CD8-positive, alpha-beta memory T cell (primary cell): ENCODE results near the gene CEP104. TPM values are rescaled to one million over a fixed set of nuclear protein-coding genes. Genes with fewer than 3 reads are reported as not detected.

Experiments
- CTCF ChIA-PET: fragments of 350-600 bp; sonication (Branson Sonifier 250); formaldehyde crosslinking; loops from one replicate; lab custom pipeline; 2021; ENCODE audit warnings: antibody characterized with exemption; lab: Charles Lee
- POLR2A ChIA-PET: fragments of 350-600 bp; sonication (Branson Sonifier 250); formaldehyde crosslinking; loops from one replicate; lab custom pipeline; 2021; ENCODE audit warnings: antibody characterized with exemption; lab: Charles Lee
- DNase-seq, 5 donors: peaks; one replicate each; pipeline versions ENCODE4 v3.0.0 to v3.0.0-alpha.2; 2020 to 2022; ENCODE audit warnings: mixed read lengths in 1 of 5
- H3K27ac ChIP-seq: one replicate; pipeline ENCODE4 v1.7.0; 2013; ENCODE audit warnings: low read depth, mild to moderate bottlenecking, low read length, moderate library complexity
- H3K27me3 ChIP-seq: 2 replicates; pipeline ENCODE4 v1.7.0; 2013; ENCODE audit warnings: low read length, mild to moderate bottlenecking; ENCODE audit not compliant: insufficient read depth, poor library complexity, severe bottlenecking
- H3K36me3 ChIP-seq: 2 replicates; pipeline ENCODE4 v1.7.0; 2013; ENCODE audit warnings: mild to moderate bottlenecking, low read length, moderate library complexity; ENCODE audit not compliant: insufficient read depth
- H3K4me1 ChIP-seq: 2 replicates; pipeline ENCODE4 v1.7.0; 2013; ENCODE audit warnings: mild to moderate bottlenecking, low read length, moderate library complexity; ENCODE audit not compliant: insufficient read depth
- H3K4me3 ChIP-seq: 2 replicates; pipeline ENCODE4 v1.7.0; 2013; ENCODE audit warnings: mild to moderate bottlenecking, low read length
- H3K9me3 ChIP-seq: 2 replicates; pipeline ENCODE4 v1.7.0; 2013; ENCODE audit warnings: mild to moderate bottlenecking, low read length
- H3K27ac Mint-ChIP-seq, 8 donors: one replicate each; pipeline ENCODE4 v1.8.0; 2020 to 2021; ENCODE audit warnings: mixed read lengths in 8 of 8, mild to moderate bottlenecking in 6 of 8, inconsistent platforms in 3 of 8, moderate library complexity in 3 of 8
- H3K27me3 Mint-ChIP-seq, 2 donors: one replicate each; pipeline ENCODE4 v1.8.0; 2020 to 2021; ENCODE audit warnings: mixed read lengths in 2 of 2, mild to moderate bottlenecking in 1 of 2, moderate library complexity in 1 of 2
- H3K36me3 Mint-ChIP-seq, 3 donors: one replicate each; pipeline ENCODE4 v1.8.0; 2020 to 2021; ENCODE audit warnings: mixed read lengths in 3 of 3, inconsistent platforms in 1 of 3, mild to moderate bottlenecking in 1 of 3
- H3K4me1 Mint-ChIP-seq, 3 donors: one replicate each; pipeline ENCODE4 v1.8.0; 2020 to 2021; ENCODE audit warnings: mixed read lengths in 3 of 3, inconsistent platforms in 1 of 3, mild to moderate bottlenecking in 1 of 3
- H3K4me3 Mint-ChIP-seq, 7 donors: one replicate each; pipeline ENCODE4 v1.8.0; 2020 to 2021; ENCODE audit warnings: mixed read lengths in 7 of 7, mild to moderate bottlenecking in 6 of 7, moderate library complexity in 4 of 7, inconsistent platforms in 2 of 7
- H3K9me3 Mint-ChIP-seq, 5 donors: one replicate each; pipeline ENCODE4 v1.8.0; 2020 to 2022; ENCODE audit warnings: mixed read lengths in 5 of 5, mild to moderate bottlenecking in 3 of 5, moderate library complexity in 2 of 5, inconsistent platforms in 1 of 5
- polyA plus RNA-seq: library from polyadenylated mRNA; unstranded; fragments of 300-500 nt; fragmentation: Illumina TruSeq; gene quantifications from one replicate; pipeline ENCODE4 v1.2.3, GENCODE V29; 2021
- total RNA-seq, 2 experiments: library from RNA; stranded (reverse); gene quantifications; one replicate each; pipeline ENCODE4 v1.2.3, GENCODE V29; 2021

CEP104 gene
- total and polyA plus RNA-seq, 3 experiments from 2014 or later: 29.4 to 47.0 (median 45.0) TPM

- peaks cover 4% of the 10 kb centered on the region for H3K9me3 ChIP-seq
- Mint-ChIP-seq H3K4me3 (peak overlapping the region in 1 of 7 donors; percentile 24), H3K9me3 (peaks cover under 1 to 6% (median 3%) of the 10 kb centered on the region in 5 donors), H3K27ac (peak overlapping the region; percentile 15 to 92 (median 68)), H3K4me1 (peaks cover 29 to 57% (median 39%) of the 10 kb centered on the region in 3 donors), H3K36me3 (peaks cover 1 to 63% (median 20%) of the 10 kb centered on the region in 3 donors), H3K27me3 (no peaks in the 10 kb centered on the region)
- peaks cover 26% of the 10 kb centered on the region for H3K36me3 ChIP-seq
- no peak for DNase-seq
- H3K4me3 ChIP-seq: no peak overlapping the region
- CTCF ChIA-PET: no interaction called here
- H3K27ac ChIP-seq: no peak overlapping the region
- POLR2A ChIA-PET: no interaction called here
- H3K27me3 ChIP-seq: no peaks in the 10 kb centered on the region
- peaks cover 8% of the 10 kb centered on the region for H3K4me1 ChIP-seq
Measured at GRCh38 chr1:3892748-3893147, 35.7 kb upstream of the CEP104 start.

- Mint-ChIP-seq H3K36me3 (peaks cover 0 to 64% (median 15%) of the 10 kb centered on the region in 3 donors), H3K4me3 (peak overlapping the region in 2 of 7 donors; percentile 51 to 78), H3K27ac (peak overlapping the region in 4 of 8 donors; percentile 54 to 92 (median 88)), H3K9me3 (no peaks in the 10 kb centered on the region), H3K4me1 (peaks cover 21 to 49% (median 26%) of the 10 kb centered on the region in 3 donors), H3K27me3 (no peaks in the 10 kb centered on the region)
- DNase-seq: peak in 1 of 5 donors; percentile 51
- H3K9me3 ChIP-seq: no peaks in the 10 kb centered on the region
- CTCF ChIA-PET: interaction anchor here (1.1 kb wide), 2 partner anchors 10 to 12 kb away, joined by 3 to 4 read pairs; no protein-coding TSS in a partner anchor
- no peak overlapping the region for H3K27ac ChIP-seq
- POLR2A ChIA-PET: interaction anchor here (2.5 kb wide), 1 partner anchor 9 kb away, joined by 14 read pairs; the partner anchor contains the start of gene C1orf174
- H3K4me3 ChIP-seq: no peak overlapping the region
- H3K4me1 ChIP-seq: peaks cover 8% of the 10 kb centered on the region
- H3K27me3 ChIP-seq: no peaks in the 10 kb centered on the region
- peaks cover 26% of the 10 kb centered on the region for H3K36me3 ChIP-seq
Measured at GRCh38 chr1:3891329-3891865, 34.4 kb upstream of the CEP104 start.

DNA sequence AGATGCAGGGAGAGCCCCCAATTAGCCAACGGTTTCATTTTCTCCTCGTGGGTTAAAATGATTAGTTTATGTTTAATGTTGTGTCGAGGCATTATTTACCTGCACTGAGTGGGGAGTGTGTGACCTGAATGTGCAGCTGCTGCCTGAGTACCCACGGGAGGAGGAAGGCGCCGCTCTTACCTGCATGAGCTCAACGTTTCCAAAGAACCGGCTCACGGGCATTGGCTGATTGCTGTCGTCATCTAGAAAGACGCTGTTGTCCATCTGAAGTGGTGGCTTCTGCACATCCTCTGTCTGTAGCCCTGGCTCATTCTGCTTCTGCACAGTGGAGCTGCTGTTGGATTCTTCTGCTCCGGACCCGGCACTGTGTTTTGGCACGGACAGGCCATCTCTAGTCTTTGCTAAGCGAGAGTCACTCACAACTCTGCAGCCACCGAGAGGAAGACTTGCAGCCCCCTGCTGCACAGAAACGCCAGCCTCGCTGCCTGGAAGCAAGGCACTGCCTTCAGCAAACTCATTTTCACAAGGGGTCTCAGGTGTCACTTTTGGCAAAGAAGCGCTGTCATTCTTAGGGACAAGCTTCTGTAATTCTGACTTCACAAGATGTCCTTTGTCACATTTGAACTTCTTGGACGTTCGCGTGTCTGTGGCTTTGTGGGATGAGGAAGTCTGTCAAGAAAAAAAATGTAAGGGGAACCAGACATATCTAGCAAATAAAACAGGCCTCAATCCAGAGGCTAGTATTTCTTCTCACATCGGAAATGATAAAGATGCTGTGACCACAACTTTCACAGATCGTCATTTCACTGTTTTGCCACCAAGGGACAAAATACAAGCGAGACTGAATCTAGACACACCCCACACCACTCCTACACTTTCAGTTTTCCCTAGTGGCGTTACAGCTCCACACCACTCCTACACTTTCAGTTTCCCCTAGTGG lies 33.6 kb upstream of the CEP104 start:
- H3K27me3 ChIP-seq: no peaks in the 10 kb centered on the region
- peaks cover 26% of the 10 kb centered on the region for H3K36me3 ChIP-seq
- Mint-ChIP-seq H3K36me3 (peaks cover 0 to 65% (median 16%) of the 10 kb centered on the region in 3 donors), H3K4me3 (peak overlapping the region; percentile 70 to 89 (median 78)), H3K27ac (peak overlapping the region; percentile 84 to 97 (median 92)), H3K4me1 (peaks cover 19 to 43% (median 24%) of the 10 kb centered on the region in 3 donors), H3K9me3 (no peaks in the 10 kb centered on the region), H3K27me3 (no peaks in the 10 kb centered on the region)
- peaks cover 8% of the 10 kb centered on the region for H3K4me1 ChIP-seq
- peak in 2 of 5 donors; percentile 41 to 49 for DNase-seq
- H3K4me3 ChIP-seq: no peak overlapping the region
- H3K27ac ChIP-seq: peak overlapping the region; percentile 20
- H3K9me3 ChIP-seq: no peaks in the 10 kb centered on the region
- ChIA-PET POLR2A (interaction anchor here (2.5 kb wide), 1 partner anchor 9 kb away, joined by 14 read pairs; the partner anchor contains the start of gene C1orf174), CTCF (interaction anchor here (1.1 kb wide), 2 partner anchors 10 to 12 kb away, joined by 3 to 4 read pairs; no protein-coding TSS in a partner anchor)

DNA sequence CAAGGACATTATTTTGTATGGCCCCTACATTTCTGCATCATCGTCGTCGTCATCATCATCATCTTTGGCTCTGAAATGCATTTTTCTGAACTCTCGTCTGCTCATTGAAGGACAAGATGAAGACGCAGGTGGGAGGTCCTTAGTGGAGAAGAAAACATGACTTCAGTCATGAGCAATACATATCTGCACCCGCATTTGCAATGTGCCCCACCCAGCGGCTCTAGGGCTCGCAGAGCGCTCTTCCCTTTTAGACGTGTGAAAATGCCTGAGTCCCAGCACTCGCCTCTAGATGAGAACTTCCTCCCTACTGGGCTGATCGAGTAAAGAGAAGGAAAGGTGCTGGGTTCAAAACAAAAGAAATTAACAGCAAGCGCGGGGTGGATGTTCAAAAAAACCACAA lies 32.9 kb upstream of the CEP104 start:
- POLR2A ChIA-PET: interaction anchor here (2.5 kb wide), 1 partner anchor 10 kb away, joined by 14 read pairs; the partner anchor contains the start of gene C1orf174
- peak in 2 of 5 donors; percentile 33 to 60 for DNase-seq
- Histone ChIP-seq H3K9me3 (no peaks in the 10 kb centered on the region), H3K4me1 (peaks cover 8% of the 10 kb centered on the region), H3K36me3 (peaks cover 24% of the 10 kb centered on the region), H3K27me3 (no peaks in the 10 kb centered on the region), H3K4me3 (no peak overlapping the region), H3K27ac (peak overlapping the region; percentile 20)
- peaks cover 0 to 66% (median 17%) of the 10 kb centered on the region in 3 donors for H3K36me3 Mint-ChIP-seq
- H3K4me3 Mint-ChIP-seq: peak overlapping the region; percentile 60 to 89 (median 77)
- CTCF ChIA-PET: interaction anchor here (1.1 kb wide), 1 partner anchor 13 kb away, joined by 4 read pairs; no protein-coding TSS in a partner anchor
- H3K27ac Mint-ChIP-seq: peak overlapping the region; percentile 84 to 97 (median 92)
- no peaks in the 10 kb centered on the region for H3K9me3 Mint-ChIP-seq
- no peaks in the 10 kb centered on the region for H3K27me3 Mint-ChIP-seq
- H3K4me1 Mint-ChIP-seq: peaks cover 19 to 43% (median 24%) of the 10 kb centered on the region in 3 donors

- Histone ChIP-seq H3K27ac (no peak overlapping the region), H3K4me3 (no peak overlapping the region), H3K9me3 (no peaks in the 10 kb centered on the region), H3K27me3 (no peaks in the 10 kb centered on the region), H3K36me3 (peaks cover 24% of the 10 kb centered on the region), H3K4me1 (peaks cover 8% of the 10 kb centered on the region)
- H3K27ac Mint-ChIP-seq: peak overlapping the region in 1 of 8 donors; percentile 17
- peaks cover 2 to 76% (median 22%) of the 10 kb centered on the region in 3 donors for H3K36me3 Mint-ChIP-seq
- POLR2A ChIA-PET: interaction anchor here (0.5 kb wide), 1 partner anchor 16 kb away, joined by 3 read pairs; no protein-coding TSS in a partner anchor
- CTCF ChIA-PET: no interaction called here
- DNase-seq: peak in 1 of 5 donors; percentile 37
- H3K9me3 Mint-ChIP-seq: no peaks in the 10 kb centered on the region
- H3K27me3 Mint-ChIP-seq: no peaks in the 10 kb centered on the region
- peaks cover 19 to 46% (median 26%) of the 10 kb centered on the region in 3 donors for H3K4me1 Mint-ChIP-seq
- no peak overlapping the region for H3K4me3 Mint-ChIP-seq
Measured at GRCh38 chr1:3888301-3888700, 31.3 kb upstream of the CEP104 start.

DNA sequence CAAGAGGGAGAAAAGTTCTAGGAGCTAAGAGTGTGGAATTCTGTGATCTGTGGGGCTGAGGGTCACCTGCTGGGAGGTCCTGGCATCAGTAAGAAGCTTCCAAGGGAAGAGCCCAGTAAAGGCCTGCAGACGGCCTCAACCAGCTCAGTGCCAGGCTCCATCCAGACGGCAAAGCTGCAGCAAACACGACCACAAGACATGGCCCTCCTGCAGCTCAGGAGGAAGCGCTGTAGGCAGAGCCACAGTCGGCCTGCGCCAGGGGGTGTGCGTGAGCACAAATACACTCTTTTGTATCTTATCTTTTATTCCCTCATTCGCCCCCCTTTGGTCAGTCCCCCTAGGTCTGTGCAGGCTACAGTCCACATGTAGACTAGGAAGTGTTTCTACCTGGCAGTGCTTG lies 29.7 kb upstream of the CEP104 start:
- Mint-ChIP-seq H3K27ac (peak overlapping the region in 5 of 8 donors; percentile 18 to 64 (median 36)), H3K27me3 (no peaks in the 10 kb centered on the region), H3K4me1 (peaks cover 15 to 41% (median 21%) of the 10 kb centered on the region in 3 donors), H3K4me3 (no peak overlapping the region), H3K36me3 (peaks cover 5 to 77% (median 20%) of the 10 kb centered on the region in 3 donors), H3K9me3 (no peaks in the 10 kb centered on the region)
- ChIA-PET CTCF (no interaction called here), POLR2A (no interaction called here)
- Histone ChIP-seq H3K9me3 (no peaks in the 10 kb centered on the region), H3K27ac (no peak overlapping the region), H3K4me1 (peaks cover 8% of the 10 kb centered on the region), H3K4me3 (no peak overlapping the region), H3K27me3 (no peaks in the 10 kb centered on the region), H3K36me3 (peaks cover 24% of the 10 kb centered on the region)
- DNase-seq: no peak

DNA sequence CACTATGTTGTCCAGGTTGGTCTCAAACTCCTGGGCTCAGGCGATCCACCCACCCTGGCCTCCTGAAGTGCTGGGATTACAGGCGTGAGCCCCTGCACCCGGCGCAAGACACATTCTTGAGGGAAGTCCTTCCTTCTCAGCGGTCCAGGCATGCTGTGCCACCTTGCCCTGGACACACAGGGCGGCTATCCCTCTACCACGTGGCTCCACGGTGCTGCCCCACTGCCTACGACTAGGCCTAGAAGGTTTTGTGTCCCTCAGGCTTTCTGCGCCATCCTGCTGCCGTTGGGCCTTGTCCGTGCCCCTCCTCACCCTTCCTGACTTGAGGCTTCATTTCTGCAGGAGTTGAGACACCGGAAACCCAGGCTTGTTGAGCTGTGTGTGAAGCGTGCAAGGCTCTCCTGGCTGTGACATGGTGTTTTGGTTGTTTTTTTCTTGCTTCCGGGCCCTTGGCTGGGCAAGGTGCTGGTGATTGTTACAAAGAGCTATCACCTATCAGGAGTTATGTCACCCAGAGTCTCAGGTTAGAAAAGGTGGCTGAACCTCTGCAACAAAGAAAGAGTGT lies 29.2 kb upstream of the CEP104 start:
- Histone ChIP-seq H3K4me1 (peaks cover 8% of the 10 kb centered on the region), H3K4me3 (no peak overlapping the region), H3K27me3 (no peaks in the 10 kb centered on the region), H3K36me3 (peaks cover 24% of the 10 kb centered on the region), H3K27ac (no peak overlapping the region), H3K9me3 (no peaks in the 10 kb centered on the region)
- Mint-ChIP-seq H3K27me3 (no peaks in the 10 kb centered on the region), H3K9me3 (no peaks in the 10 kb centered on the region), H3K36me3 (peaks cover 5 to 76% (median 20%) of the 10 kb centered on the region in 3 donors), H3K27ac (peak overlapping the region in 6 of 8 donors; percentile 18 to 85 (median 48)), H3K4me1 (peaks cover 13 to 39% (median 21%) of the 10 kb centered on the region in 3 donors), H3K4me3 (no peak overlapping the region)
- peak in 1 of 5 donors; percentile 33 for DNase-seq
- ChIA-PET POLR2A (no interaction called here), CTCF (no interaction called here)
